AG20443 (cell line): Measurements from ENCODE around the gene CPT1B.
"Not testable (repeated sequence)": the region's sequence is repeated elsewhere in the genome, so short reads cannot be mapped to it uniquely, and the experiment has no call there.

Experiments
- DNase-seq: peaks from one replicate; pipeline ENCODE4 v3.0.0; 2012; ENCODE audit warnings: low spot score, mixed read lengths

The CPT1B gene

DNA sequence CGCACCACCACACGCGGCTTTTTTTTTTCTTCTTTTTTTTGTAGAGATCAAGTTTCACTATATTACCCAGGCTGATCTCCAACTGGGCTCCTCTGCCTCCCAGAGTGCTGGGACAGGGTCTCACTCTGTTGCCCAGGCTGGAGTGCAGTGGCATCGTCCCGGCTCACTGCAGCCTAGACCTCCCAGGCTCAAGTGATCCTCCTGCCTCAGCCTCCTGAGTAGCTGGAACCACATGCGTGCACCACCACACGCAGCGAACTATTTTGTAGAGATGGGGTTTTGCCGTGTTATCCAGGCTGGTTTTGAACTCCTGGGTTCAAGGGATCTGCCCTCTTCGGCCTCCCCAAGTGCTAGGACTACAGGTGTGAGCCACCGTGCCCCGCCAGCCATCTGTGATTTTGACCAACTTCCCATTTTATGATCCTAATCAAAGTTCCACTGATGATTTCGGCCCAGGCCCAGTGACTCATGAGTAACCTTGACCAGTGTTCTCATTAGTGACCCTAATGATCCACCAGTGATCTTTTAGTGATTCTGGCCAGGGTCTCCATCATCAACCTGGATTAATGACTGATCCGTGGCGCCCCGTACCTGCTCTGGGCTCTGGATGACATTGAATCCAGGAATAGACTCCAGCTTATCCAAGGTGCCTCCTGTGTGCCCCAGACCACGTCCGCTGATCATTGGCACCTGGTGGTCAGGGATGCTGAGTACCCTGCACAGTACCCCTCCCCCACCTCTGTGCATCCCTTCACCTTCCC lies 50.1 kb downstream of the CPT1B start:
- no peak for DNase-seq

DNA sequence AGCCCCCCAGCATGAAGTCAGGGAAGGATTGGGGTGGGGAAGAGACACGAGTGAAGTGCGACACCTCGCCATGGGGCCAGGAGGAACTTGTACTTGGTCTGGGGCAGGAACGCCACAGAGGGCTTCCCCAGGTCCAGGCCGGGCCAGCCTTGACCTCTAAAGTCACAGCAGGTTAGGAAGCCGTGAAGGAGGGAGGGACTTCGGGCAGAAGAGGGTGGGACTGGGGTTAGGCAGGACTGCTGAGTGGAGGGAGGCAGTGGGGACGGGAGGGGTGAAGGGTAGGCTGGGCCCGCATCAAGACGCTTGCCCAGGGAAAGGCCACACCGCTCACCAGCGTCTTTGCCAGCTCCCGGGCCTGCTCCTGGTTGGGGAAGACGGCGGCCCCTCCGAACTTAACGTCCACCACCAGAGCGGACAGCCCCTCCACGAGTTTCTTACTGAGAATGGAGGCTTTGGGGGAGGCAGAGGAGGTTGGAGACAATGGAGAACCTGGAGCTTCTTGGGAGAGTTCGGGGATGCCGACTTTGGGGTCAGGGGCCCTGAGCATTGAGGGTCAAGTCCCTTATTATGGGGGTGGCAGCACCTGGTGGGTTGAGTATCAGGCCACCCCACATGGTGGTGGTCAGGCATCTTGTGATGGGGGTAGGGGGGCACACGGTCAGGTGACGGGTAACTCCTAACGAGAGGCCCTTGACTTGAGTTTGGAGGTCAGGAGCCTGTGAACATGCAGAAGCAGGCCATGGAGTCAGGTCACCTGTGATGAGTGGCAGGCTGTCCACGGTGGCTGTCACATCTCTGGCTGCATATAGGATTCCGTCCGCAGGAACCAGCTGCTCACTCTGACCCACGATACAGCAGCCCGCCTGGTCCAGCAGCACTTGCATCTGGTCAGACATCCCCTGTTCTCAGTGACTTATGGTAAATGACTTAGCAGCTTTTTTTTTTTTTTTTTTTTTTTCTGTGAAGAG lies 51.1 kb downstream of the CPT1B start:
- no peak for DNase-seq

DNA sequence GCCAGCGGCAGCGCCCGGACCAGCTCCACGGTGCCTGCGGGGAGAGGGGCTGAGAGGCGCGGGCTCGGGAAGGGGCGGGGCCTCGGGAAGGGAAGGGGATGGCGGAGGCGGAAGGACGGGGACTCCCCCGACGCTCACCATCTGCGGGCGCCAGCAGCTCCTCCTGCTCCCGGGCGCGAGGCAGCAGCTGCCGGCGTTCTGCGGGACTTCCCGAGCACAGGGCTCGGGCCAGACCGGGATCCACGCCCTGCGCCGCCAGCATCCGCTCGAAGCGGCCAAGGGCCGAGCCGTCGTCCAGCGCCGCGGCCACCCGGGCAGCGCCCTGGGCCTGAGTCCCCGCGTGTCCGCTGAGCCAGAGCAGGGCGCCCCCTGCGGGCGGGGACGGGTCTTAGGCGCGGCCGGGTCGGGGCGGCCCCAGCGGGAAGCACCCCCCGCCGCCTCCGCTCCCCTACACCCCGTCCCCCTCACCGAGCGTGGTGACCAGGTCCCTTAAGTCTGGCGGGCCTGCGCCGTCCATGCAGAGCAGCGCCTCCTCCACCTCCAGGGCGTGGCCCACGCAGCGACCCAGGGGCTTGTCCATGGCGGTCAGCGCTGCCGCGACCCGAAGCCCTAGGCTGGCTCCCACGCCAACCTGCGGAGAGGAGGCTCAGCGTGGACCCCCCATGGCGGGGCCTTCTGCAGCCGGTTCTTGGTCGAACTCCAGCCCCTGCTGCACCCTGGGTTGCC lies 52.0 kb downstream of the CPT1B start:
- DNase-seq: peak; percentile 74

DNA sequence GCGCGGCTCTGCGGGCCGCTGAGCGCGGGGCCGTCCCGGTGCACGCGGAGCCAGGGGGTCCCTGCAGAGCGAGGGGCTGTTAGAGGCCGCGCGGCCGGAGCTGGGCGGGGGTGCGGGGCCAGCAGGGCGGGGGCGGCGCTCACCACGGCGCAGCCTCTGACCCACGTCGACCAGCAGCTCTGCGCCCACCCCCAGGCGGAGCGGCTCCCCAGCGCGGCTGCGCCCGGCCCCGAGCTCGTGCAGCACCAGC lies 52.4 kb downstream of the CPT1B start:
- no peak for DNase-seq

DNA sequence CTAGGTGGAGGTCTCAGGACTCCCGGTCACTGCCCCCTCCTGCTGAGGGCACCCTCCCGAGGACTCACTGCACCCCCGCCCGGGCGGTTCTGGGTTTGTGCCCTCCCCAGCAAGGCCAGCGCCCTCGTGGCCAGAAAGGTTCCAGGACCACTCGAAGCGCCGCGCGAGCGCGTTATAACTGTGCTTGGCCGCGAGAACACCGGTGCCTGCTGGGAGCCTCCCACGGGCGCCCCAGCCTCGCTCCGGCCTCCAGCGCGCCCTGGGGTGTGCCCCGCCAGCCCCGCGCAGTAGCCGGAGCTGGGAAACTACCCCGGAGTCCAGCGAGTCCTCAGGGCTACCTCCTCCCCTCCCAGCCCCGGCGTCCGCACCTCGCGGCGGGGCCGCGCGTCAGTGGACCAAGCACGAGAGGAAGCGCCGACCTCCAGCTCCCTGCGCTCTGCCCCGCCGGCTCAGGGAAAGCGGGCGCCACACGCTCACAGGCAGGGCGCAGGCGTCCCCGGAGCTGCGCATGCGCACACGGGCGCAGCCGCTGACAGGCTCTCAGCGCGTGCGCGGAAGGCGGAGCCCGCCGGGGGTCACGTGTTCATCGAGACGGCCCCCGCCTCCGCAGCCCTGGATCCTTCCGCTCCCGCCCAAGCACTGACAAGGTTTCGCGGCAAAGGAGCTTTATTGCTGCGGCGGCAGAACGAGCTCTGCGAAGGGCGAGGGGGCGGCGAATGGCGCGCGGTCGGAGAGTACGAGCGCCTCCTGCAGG lies 52.9 kb downstream of the CPT1B start, which contains the start of gene SCO2:
SCO2 (minus strand) TSS at position 495 of the 754 bp plus-strand sequence. CDS start 1,187 bp downstream, outside the sequence.
- peak; percentile 100 for DNase-seq

DNA sequence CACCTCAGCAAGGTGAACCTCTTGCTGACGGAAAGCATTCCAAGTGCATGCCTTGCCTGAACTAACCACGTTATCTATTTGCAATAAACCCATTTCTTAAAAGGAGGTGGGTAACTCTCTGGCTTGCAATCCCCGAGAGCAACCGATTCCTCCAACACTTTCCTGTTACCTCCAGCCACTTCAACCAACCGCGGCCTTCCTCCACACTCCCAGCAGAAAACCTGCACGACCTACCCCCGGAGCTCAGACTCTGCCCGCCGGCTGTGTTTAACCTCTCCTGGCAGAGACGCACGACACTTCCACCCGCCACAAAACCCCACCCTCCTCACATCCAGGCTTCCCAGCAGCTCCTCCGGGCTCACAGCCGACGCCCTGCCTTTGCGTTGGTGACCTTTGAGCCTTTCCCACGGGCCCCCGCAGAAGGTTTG lies 53.5 kb downstream of the CPT1B start:
- no peak for DNase-seq

DNA sequence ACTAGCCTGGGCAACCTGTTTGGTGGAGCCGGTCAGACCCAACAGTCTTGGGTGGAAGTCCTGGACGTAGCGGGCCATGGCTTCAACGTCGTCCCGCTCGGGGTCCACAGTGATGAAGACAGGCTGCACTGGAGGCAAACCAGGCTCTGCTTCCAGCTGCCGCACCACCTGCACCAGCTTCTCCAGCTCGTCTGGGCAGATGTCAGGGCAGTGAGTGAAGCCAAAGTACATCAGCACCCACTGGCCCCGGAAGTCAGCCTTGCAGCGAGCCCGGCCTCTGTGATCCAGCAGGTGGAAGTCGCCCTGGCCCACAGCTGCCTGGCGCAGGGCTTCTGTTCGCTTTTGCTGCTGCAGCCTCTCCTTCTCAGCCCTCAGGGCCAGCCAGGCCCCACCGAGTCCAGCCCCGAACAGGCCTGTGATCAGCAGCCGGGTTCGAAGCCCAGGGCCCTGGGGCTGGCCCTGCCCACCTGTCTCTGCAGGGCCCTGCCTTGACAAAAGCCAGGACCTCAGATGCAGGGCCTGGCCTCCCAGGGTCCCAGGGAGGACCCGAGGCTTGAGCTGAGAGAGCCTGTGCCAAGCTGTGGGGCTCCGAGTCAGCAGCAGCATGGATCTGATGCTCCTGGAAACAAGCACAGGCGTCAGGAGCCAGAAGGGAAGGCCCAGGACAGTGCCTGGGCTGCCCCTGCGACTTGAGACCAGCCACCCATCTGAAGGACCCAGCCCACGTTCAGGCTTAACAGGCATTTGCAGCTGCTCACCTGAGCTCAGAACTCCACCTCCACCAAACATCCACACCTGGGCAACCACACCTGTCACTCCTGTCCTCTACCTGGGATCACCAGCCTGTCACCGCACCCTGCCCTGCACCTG lies 54.2 kb downstream of the CPT1B start:
- DNase-seq: no peak

DNA sequence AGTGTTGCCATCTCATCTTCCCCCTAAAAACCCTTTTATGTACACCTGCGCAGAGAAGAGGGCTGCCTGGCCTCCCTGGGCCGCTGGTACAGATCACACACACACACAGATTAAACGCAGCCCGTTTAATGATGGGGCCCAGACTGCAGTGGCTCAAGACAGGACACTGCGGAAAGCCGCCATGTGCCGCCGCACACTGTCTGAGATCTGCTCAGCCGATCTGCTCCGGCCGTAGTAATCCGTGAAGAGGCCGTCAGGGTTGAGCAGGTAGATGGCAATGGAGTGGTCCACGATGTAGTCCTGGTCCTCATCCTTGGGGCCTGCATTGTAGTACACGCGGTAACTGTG lies 54.8 kb downstream of the CPT1B start:
- no peak for DNase-seq

DNA sequence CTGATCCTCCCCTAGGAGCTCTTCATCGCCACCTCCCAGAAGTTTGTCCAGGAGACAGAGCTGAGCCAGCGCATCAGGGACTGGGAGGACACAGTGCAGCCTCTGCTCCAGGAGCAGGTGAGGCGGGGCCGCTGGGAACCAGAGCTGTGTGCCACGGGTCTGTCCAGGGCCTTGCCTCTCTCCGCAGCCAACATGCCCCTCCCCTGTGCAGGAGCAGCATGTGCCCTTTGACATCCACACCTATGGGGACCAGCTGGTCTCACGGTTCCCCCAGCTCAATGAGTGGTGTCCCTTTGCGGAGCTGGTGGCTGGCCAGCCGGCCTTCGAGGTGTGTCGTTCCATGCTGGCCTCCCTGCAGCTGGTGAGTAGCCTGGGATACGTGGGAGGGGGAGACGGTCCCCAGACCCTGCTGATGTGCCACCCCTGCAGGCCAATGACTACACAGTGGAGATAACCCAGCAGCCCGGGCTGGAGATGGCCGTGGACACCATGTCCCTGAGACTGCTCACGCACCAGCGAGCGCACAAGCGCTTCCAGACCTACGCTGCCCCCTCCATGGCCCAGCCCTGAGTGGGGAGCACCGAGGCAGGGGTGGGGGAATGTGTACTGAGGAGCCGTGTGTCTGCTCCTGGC lies 55.3 kb downstream of the CPT1B start:
- DNase-seq: no peak

DNA sequence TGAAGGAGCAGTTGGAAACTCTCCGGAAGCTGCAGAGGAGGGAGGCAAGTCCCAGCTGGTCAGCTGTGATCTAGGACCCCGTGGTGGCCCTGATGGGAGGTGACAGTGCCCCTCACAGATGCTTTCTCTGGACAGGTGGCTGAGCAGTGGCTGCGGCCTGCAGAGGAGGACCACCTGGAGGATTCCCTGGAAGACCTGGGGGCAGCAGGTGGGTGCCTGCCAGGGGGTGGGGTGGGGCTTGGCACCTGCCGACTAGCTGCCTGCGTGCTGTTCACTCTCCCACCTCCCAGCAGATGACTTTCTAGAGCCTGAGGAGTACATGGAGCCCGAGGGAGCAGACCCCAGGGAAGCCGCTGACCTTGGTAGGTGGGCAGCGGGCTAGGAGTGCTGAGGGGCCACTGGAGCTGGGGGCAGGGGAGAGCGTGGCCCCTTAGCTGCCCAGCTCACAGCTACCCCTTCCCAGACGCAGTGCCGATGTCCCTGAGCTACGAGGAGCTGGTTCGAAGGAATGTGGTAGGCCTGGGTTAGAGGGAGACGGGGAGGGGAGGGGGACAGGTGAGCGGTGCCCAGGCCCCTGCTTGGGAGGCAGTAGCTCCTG lies 55.9 kb downstream of the CPT1B start:
- DNase-seq: no peak

DNA sequence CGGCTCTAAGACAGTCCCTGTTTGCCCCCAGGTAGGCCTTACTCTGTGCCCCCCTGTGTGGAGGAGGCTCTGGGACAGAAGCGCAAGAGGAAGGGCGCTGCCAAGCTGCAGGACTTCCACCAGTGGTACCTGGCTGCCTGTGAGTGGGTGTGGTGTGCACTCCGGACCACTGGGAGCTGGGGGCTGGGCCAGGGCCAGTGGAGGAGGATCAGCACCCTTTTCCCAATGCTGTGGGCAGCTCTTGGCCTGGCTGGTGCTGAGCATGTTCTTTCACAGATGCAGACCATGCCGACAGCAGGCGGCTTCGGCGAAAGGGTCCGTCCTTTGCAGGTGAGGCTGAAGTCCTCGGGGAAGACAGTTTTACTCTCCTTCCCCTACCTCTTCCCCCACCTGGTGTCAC lies 56.5 kb downstream of the CPT1B start:
- DNase-seq: no peak

DNA sequence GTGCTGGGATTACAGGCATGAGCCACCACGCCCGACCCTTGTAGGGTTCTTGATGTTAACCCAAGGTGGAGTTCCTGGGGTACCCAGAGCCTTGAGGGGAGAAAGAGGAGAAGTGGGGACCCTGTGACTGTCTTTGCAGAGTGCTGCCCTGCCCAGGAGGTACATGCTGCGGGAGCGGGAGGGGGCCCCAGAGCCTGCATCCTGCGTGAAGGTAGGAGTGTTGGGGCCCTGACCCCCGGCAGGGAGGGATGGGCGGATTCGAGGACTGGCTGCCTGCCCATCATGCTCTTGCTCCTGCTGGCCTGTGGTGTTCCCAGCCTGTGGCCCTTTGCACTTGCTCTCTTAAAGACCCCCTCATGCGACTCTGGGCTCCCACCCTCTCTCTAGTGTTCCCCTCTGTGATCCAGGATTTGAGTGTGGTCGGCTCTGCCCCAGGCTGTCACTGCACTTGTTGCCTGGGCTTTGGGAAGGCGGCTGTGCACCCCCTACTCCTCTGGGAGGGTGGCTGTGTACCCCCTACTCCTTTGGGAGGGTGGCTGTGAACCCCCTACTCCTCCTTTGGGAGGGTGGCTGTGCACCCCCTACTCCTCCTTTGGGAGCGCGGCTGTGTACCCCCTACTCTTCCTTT lies 57.3 kb downstream of the CPT1B start:
- DNase-seq: no peak

DNA sequence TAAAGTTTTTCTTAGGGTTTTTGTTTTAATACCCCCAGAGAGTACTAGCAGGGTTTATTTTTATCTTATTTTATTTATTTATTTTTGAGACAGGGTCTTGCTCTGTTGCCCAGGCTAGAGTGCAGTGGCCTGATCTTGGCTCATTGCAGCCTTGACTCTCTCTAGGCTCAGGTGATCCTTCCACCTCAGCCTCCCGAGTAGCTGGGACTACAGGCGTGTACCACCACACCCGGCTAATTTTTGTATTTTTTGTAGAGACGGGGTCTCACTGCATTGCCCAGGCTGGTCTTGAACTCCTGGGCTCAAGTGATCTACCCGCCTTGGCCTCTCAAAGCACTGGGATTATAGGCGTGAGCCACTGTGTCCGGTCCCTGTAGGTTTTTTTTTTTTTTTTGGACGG lies 58.0 kb downstream of the CPT1B start:
- not testable (repeated sequence) for DNase-seq

DNA sequence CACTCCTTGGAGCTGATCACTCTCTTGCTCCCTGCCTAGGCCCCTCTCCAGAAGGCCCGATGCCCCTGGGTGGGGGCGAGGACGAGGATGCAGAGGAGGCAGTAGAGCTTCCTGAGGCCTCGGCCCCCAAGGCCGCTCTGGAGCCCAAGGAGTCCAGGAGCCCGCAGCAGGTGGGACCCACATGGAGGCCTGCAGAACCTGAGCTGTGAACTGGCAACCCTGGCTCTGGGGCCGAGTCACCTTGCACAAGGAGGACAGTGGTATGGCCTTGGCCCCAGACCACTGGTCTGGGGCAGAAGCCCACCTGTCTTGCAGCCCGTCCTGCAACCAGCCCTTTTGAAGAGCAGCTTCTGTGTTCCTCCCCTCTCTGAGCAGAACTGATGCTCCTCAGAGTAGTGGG lies 59.1 kb downstream of the CPT1B start:
- DNase-seq: no peak
